Gastrocnemius medialis (tissue), 4 donors: ENCODE results near the gene DTD1. TPM values are rescaled to one million over a fixed set of nuclear protein-coding genes. Genes with fewer than 3 reads are reported as not detected.

ENCODE experiments used
- ATAC-seq, 2 donors: fragments of 150-250 bp; one replicate each; pipeline ENCODE4 v1.9.1; 2016
- DNase-seq, 2 donors: peaks; one replicate each; pipeline ENCODE4 v3.0.0-alpha.2; 2019
- H3K27ac ChIP-seq, 4 donors: fragments of 200-600 bp; sonication (generic); 1 replicate in 1 of 4; 2 replicates in 3 of 4; pipeline ENCODE4 v1.5.1; 2016 to 2018; ENCODE audit warnings: mild to moderate bottlenecking in 2 of 4, moderate library complexity in 1 of 4
- H3K27me3 ChIP-seq, 3 donors: fragments of 200-600 bp; sonication (generic) in 2 of 3; 1 replicate in 1 of 3; 2 replicates in 2 of 3; pipeline versions ENCODE4 v1.5.1 to v1.6.0; 2016 to 2019; ENCODE audit warnings: mild to moderate bottlenecking in 1 of 3, moderate library complexity in 1 of 3
- H3K36me3 ChIP-seq, 2 donors: fragments of 200-600 bp; sonication (generic) in 1 of 2; one replicate each; pipeline ENCODE4 v1.5.1; 2017 to 2018
- H3K4me1 ChIP-seq, 2 donors: fragments of 200-600 bp; sonication (generic) in 1 of 2; one replicate each; pipeline ENCODE4 v1.5.1; 2016 to 2017; ENCODE audit warnings: mild to moderate bottlenecking in 2 of 2
- H3K4me3 ChIP-seq, 4 donors: fragments of 200-600 bp; sonication (generic) in 3 of 4; 1 replicate in 1 of 4; 2 replicates in 3 of 4; pipeline ENCODE4 v1.5.1; 2016 to 2019; ENCODE audit warnings: mild to moderate bottlenecking in 2 of 4
- H3K9me3 ChIP-seq, 3 donors: fragments of 200-600 bp; sonication (generic) in 2 of 3; 1 replicate in 1 of 3; 2 replicates in 2 of 3; pipeline ENCODE4 v1.5.1; 2016 to 2019
- CTCF ChIP-seq, 5 experiments: fragments of 450-650 bp in 3 of 5; fragments of 200-600 bp in 2 of 5; sonication (generic) in 2 of 5; IDR thresholded peaks in 4 of 5; conservative IDR thresholded peaks in 1 of 5; 1 replicate in 4 of 5; 2 replicates in 1 of 5; pipeline ENCODE4 v1.5.1; 2016 to 2019; ENCODE audit warnings: antibody characterized with exemption in 5 of 5, mild to moderate bottlenecking in 3 of 5, moderate library complexity in 3 of 5
- POLR2A ChIP-seq, 2 donors: fragments of 450-650 bp; IDR thresholded peaks; one replicate each; pipeline ENCODE4 v1.6.1; 2017; ENCODE audit warnings: antibody characterized with exemption in 2 of 2, mild to moderate bottlenecking in 2 of 2, moderate library complexity in 2 of 2
- in situ Hi-C, 4 donors: fragments of 200-750 bp; cut with MboI; loops; one replicate each; pipeline versions ENCODE4 v1.15.0 to v1.8.0; 2017; ENCODE audit warnings: low sequenced_read_pairs in 4 of 4
- intact Hi-C: fragments of 100-400 bp; cut with DNase I; formaldehyde crosslinking; loops from one replicate; pipeline ENCODE4 v1.15.1; 2023; ENCODE audit warnings: low total_unique reads
- total RNA-seq, 4 donors: library from RNA; depleted of rRNA; stranded (reverse); fragments of >200 nt; gene quantifications; one replicate each; pipeline versions ENCODE4 v1.1.0 to v1.2.3, GENCODE V29; 2016

DTD1 gene
- total RNA-seq, 4 donors from 2014 or later = 18.0 to 33.0 (median 26.5) TPM

- no peak overlapping the region for H3K4me3 ChIP-seq
- no peak for DNase-seq
- no peaks in the 10 kb centered on the region for H3K36me3 ChIP-seq
- H3K27me3 ChIP-seq = no peaks in the 10 kb centered on the region
- no peaks in the 10 kb centered on the region for H3K9me3 ChIP-seq
- intact Hi-C loops (no loop called here), in situ Hi-C loops (no loop called here)
- no peak for TF ChIP-seq POLR2A (IDR thresholded peaks at IDR 0.05)
- no peak for TF ChIP-seq CTCF (IDR thresholded peaks at IDR 0.05 in 4 of 5, conservative IDR thresholded peaks at IDR 0.05 in 1 of 5)
- no peak for ATAC-seq
- H3K27ac ChIP-seq = no peak overlapping the region
- H3K4me1 ChIP-seq = no peaks in the 10 kb centered on the region
These were observed 25.7 kb downstream of the DTD1 start for GRCh38 chr20:18613553-18613952.

GRCh38 chr20:18614244-18614643, 26.4 kb downstream of the DTD1 start:
- DNase-seq = no peak
- in situ Hi-C loops (no loop called here), intact Hi-C loops (no loop called here)
- H3K36me3 ChIP-seq = no peaks in the 10 kb centered on the region
- no peaks in the 10 kb centered on the region for H3K4me1 ChIP-seq
- H3K27me3 ChIP-seq = no peaks in the 10 kb centered on the region
- no peak overlapping the region for H3K4me3 ChIP-seq
- TF ChIP-seq CTCF (IDR thresholded peaks at IDR 0.05 in 4 of 5, conservative IDR thresholded peaks at IDR 0.05 in 1 of 5) = no peak
- no peak for TF ChIP-seq POLR2A (IDR thresholded peaks at IDR 0.05)
- no peak for ATAC-seq
- H3K9me3 ChIP-seq = no peaks in the 10 kb centered on the region
- no peak overlapping the region for H3K27ac ChIP-seq

GRCh38 chr20:18615020-18615650, 27.3 kb downstream of the DTD1 start:
- no peaks in the 10 kb centered on the region for H3K27me3 ChIP-seq
- ATAC-seq = no peak
- DNase-seq = no peak
- in situ Hi-C loops = no loop called here
- no peaks in the 10 kb centered on the region for H3K4me1 ChIP-seq
- H3K36me3 ChIP-seq = no peaks in the 10 kb centered on the region
- H3K27ac ChIP-seq = no peak overlapping the region
- H3K9me3 ChIP-seq = no peaks in the 10 kb centered on the region
- intact Hi-C loops = no loop called here
- H3K4me3 ChIP-seq = no peak overlapping the region
- TF ChIP-seq POLR2A (IDR thresholded peaks at IDR 0.05) = no peak
- TF ChIP-seq CTCF (IDR thresholded peaks at IDR 0.05 in 4 of 5, conservative IDR thresholded peaks at IDR 0.05 in 1 of 5) = no peak

- intact Hi-C loops (no loop called here), in situ Hi-C loops (no loop called here)
- H3K4me3 ChIP-seq = no peak overlapping the region
- H3K36me3 ChIP-seq = no peaks in the 10 kb centered on the region
- no peak for ATAC-seq
- H3K4me1 ChIP-seq = no peaks in the 10 kb centered on the region
- no peaks in the 10 kb centered on the region for H3K9me3 ChIP-seq
- DNase-seq = no peak
- no peak overlapping the region for H3K27ac ChIP-seq
- TF ChIP-seq CTCF (IDR thresholded peaks at IDR 0.05 in 4 of 5, conservative IDR thresholded peaks at IDR 0.05 in 1 of 5) (no peak), POLR2A (IDR thresholded peaks at IDR 0.05) (no peak)
- H3K27me3 ChIP-seq = no peaks in the 10 kb centered on the region
These were observed 33.1 kb downstream of the DTD1 start for GRCh38 chr20:18621004-18621403.
